PC-3 (cell line): ENCODE measurements around the gene JARID2. TPM values are rescaled to one million over a fixed set of nuclear protein-coding genes. Genes with fewer than 3 reads are reported as not detected.

Experiments used
- ATAC-seq: fragments of 200-7000 bp; cut with Tn5 transposase; 2 replicates; pipeline ENCODE4 v1.9.1; 2020; ENCODE audit warnings: mild to moderate bottlenecking, moderate library complexity
- BruUV-seq: library from RNA; stranded (reverse); fragments of 400-500 nt; replicated peaks from 2 replicates; lab custom pipeline; 2021; lab: Mats Ljungman, UMichigan
- CTCF ChIA-PET: fragments of 300-600 bp; sonication (Branson Sonifier 250); formaldehyde crosslinking; loops from one replicate; lab custom pipeline; 2022; ENCODE audit warnings: antibody characterized with exemption; lab: Charles Lee
- POLR2A ChIA-PET: fragments of 300-600 bp; sonication (Branson Sonifier 250); formaldehyde crosslinking; loops from one replicate; lab custom pipeline; 2022; ENCODE audit warnings: antibody characterized with exemption; ENCODE audit not compliant: unreplicated experiment; lab: Charles Lee
- DNase-seq: peaks from one replicate; pipeline ENCODE4 v3.0.0-alpha.2; 2015
- H2AFZ ChIP-seq: fragments of 300-600 bp; sonication (generic); 2 replicates; pipeline ENCODE4 v1.6.0; 2016; ENCODE audit warnings: antibody characterized with exemption, low read length
- H3F3A ChIP-seq: fragments of 300-600 bp; sonication (generic); one replicate; pipeline ENCODE4 v1.6.0; 2017; ENCODE audit warnings: antibody characterized with exemption, low read length, control low read depth, mild to moderate bottlenecking; ENCODE audit not compliant: unreplicated experiment
- H3K27ac ChIP-seq: fragments of 300-600 bp; sonication (generic); 2 replicates; pipeline ENCODE4 v1.5.1; 2016; ENCODE audit warnings: mild to moderate bottlenecking, low read length
- H3K27me3 ChIP-seq: fragments of 300-600 bp; sonication (generic); 2 replicates; pipeline ENCODE4 v1.6.1; 2016; ENCODE audit warnings: low read length, mixed read lengths
- H3K36me3 ChIP-seq: fragments of 300-600 bp; sonication (generic); 2 replicates; pipeline ENCODE4 v1.6.1; 2016; ENCODE audit warnings: low read depth, mixed run types, low read length, mixed read lengths
- H3K4me1 ChIP-seq: fragments of 300-600 bp; sonication (generic); 2 replicates; pipeline ENCODE4 v1.5.1; 2016; ENCODE audit warnings: low read length; ENCODE audit not compliant: insufficient read depth
- H3K4me2 ChIP-seq: fragments of 300-600 bp; sonication (generic); 2 replicates; pipeline ENCODE4 v1.6.0; 2016; ENCODE audit warnings: low read length
- H3K4me3 ChIP-seq: fragments of 300-600 bp; sonication (generic); 2 replicates; pipeline ENCODE4 v1.5.1; 2016; ENCODE audit warnings: mild to moderate bottlenecking, low read length, mixed read lengths
- H3K79me2 ChIP-seq: fragments of 300-600 bp; sonication (generic); 2 replicates; pipeline ENCODE4 v1.6.1; 2017; ENCODE audit warnings: low read length, mixed read lengths
- H3K9ac ChIP-seq: fragments of 300-600 bp; sonication (generic); 2 replicates; pipeline ENCODE4 v1.6.0; 2016; ENCODE audit warnings: mild to moderate bottlenecking, low read length
- H3K9me2 ChIP-seq: fragments of 300-600 bp; sonication (generic); replicated peaks from 2 replicates; pipeline ENCODE4 v1.6.1; 2016; ENCODE audit warnings: mixed run types, low read length, mixed read lengths
- H3K9me3 ChIP-seq: fragments of 300-600 bp; sonication (generic); 2 replicates; pipeline ENCODE4 v1.6.1; 2016; ENCODE audit warnings: low read length, mixed read lengths
- H4K20me1 ChIP-seq: fragments of 300-600 bp; sonication (generic); 2 replicates; pipeline ENCODE4 v1.6.1; 2016; ENCODE audit warnings: low read length, mixed read lengths
- EZH2 ChIP-seq: fragments of 300-600 bp; sonication (generic); IDR thresholded peaks from one replicate; pipeline ENCODE4 v1.6.1; 2017; ENCODE audit warnings: antibody characterized with exemption, mild to moderate bottlenecking, low read length; ENCODE audit not compliant: unreplicated experiment
- EZH2phosphoT487 ChIP-seq: fragments of 300-600 bp; sonication (generic); IDR thresholded peaks from 2 replicates; pipeline ENCODE4 v1.6.1; 2018; ENCODE audit warnings: mild to moderate bottlenecking, antibody characterized with exemption, low read length, borderline replicate concordance
- intact Hi-C: fragments of 100-400 bp; cut with micrococcal nuclease; formaldehyde crosslinking; loops from 2 replicates; pipeline ENCODE4 v1.9.0; 2023
- total RNA-seq: library from RNA; depleted of rRNA; stranded (reverse); fragments of >200 nt; gene quantifications from 2 replicates; pipeline ENCODE4 v1.2.3, GENCODE V29; 2014
- TF ChIP-seq, protein P1 (sequence below): fragments of 300-600 bp; sonication (generic); conservative IDR thresholded peaks from 2 replicates; pipeline ENCODE4 v1.5.1; 2017; ENCODE audit warnings: antibody characterized with exemption, low read depth, mild to moderate bottlenecking, low read length

JARID2 gene
- total RNA-seq, 1 experiment from 2014 or later: 11.0 TPM

DNA sequence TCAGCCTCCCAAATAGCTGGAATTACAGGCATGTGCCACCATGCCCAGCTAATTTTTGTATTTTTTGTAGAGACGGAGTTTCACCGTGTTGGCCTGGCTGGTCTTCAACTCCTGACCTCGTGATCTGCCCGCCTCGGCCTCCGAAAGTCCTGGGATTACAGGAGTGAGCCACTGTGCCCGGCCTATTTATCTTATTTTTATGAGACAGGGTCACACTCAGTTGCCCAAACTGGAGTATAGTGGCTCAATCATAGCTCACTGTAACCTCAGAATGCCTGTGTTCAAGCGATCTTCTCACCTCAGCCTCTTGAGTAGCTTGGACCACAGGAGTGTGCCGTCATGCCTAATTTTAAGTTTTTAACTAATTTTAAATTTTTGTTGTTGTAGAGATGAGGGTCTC, 114.4 kb downstream of the JARID2 start:
- Histone ChIP-seq H4K20me1 (0 out of 2 replicates have a peak, but pooled peaks cover 7% of the 10 kb centered on the region), H2AFZ (no peak overlapping the region), H3K36me3 (no peaks in the 10 kb centered on the region), H3K27ac (no peak overlapping the region), H3K79me2 (peaks cover 85% of the 10 kb centered on the region), H3K4me1 (peaks cover 11% of the 10 kb centered on the region), H3K9me2 (no peaks in the 10 kb centered on the region), H3K4me3 (no peak overlapping the region), H3K4me2 (no peak overlapping the region), H3F3A (no peaks in the 10 kb centered on the region), H3K9ac (no peak overlapping the region), H3K9me3 (no peaks in the 10 kb centered on the region), H3K27me3 (no peaks in the 10 kb centered on the region)
- TF ChIP-seq, protein P1, sequence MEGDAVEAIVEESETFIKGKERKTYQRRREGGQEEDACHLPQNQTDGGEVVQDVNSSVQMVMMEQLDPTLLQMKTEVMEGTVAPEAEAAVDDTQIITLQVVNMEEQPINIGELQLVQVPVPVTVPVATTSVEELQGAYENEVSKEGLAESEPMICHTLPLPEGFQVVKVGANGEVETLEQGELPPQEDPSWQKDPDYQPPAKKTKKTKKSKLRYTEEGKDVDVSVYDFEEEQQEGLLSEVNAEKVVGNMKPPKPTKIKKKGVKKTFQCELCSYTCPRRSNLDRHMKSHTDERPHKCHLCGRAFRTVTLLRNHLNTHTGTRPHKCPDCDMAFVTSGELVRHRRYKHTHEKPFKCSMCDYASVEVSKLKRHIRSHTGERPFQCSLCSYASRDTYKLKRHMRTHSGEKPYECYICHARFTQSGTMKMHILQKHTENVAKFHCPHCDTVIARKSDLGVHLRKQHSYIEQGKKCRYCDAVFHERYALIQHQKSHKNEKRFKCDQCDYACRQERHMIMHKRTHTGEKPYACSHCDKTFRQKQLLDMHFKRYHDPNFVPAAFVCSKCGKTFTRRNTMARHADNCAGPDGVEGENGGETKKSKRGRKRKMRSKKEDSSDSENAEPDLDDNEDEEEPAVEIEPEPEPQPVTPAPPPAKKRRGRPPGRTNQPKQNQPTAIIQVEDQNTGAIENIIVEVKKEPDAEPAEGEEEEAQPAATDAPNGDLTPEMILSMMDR: no peak
- TF ChIP-seq EZH2phosphoT487 (no peak), EZH2 (no peak)
- POLR2A ChIA-PET: no interaction called here
- ATAC-seq (no peak), DNase-seq (no peak)
- no TSS peak for BruUV-seq
- CTCF ChIA-PET: no interaction called here
- intact Hi-C loops: no loop called here

DNA sequence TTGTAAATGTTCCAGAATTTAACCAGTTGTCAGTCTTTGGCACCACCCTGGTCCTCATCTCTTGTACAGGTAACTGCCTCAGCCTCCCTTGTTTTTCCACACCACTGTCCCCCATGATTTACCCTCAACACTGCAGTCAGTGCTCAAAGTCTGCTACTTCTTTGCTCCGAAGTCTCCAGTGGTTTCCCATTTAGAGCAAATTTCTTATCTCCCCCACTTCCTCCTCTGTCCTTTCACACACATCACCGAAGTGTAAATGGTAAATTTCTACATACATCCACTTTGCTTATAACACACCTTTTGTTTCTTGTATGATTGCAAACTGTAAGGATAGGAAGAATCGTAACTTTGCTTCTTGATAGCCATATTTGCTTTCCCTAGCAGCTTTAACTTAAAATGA, 115.3 kb downstream of the JARID2 start:
- Histone ChIP-seq H3K4me1 (peaks cover 20% of the 10 kb centered on the region), H3K36me3 (no peaks in the 10 kb centered on the region), H3K9ac (no peak overlapping the region), H3K4me3 (no peak overlapping the region), H3K79me2 (peaks cover 85% of the 10 kb centered on the region), H3K27me3 (no peaks in the 10 kb centered on the region), H3K27ac (no peak overlapping the region), H4K20me1 (0 out of 2 replicates have a peak, but pooled peaks cover 7% of the 10 kb centered on the region), H3K9me3 (no peaks in the 10 kb centered on the region), H3K4me2 (no peak overlapping the region), H2AFZ (no peak overlapping the region), H3F3A (no peaks in the 10 kb centered on the region), H3K9me2 (no peaks in the 10 kb centered on the region)
- no TSS peak for BruUV-seq
- ChIA-PET CTCF (no interaction called here), POLR2A (no interaction called here)
- ATAC-seq (no peak), DNase-seq (no peak)
- intact Hi-C loops: no loop called here
- TF ChIP-seq EZH2 (no peak), EZH2phosphoT487 (no peak)
- TF ChIP-seq, protein P1: no peak

DNA sequence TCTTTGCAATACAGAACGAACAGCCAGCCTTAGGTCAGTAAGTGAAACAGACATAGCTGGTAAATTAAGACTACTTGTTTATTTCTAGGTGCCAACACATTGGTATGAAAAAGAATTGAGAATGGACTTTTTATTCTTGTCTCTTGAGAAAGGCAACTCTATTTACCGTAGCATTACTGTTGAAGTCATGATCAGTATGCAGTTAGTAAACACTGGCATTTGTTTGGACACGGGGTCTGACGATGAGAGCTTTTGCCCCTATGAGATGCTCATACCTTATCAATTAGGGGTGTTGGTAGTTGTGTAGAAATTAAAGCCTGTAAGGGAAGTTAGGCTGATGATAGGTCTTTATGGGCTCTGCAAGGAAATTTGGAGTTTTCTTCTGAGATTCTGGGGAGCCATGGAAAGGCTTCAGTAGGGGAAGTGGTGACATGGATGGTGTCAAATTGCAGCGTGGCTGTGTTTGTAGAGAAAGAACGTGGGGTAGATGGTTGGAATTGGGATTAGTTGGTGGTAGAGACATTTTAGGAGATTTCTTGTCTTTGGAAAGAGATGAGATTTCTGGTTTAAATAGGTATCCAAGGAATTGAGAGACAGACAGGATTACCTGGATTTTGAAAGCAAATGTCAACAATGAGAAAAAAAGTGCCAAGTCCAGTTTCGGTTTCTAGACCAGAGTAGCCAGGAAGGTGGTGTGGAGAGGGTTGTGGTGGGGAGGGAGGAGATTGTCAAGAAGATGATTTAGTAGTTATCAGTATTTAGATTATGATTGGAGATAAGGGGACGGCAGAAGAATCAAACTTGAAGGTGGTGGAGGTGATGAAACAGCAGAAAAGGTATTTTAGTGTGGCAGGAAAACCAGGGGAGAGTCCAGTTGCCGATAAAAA, 116.6 kb downstream of the JARID2 start:
- Histone ChIP-seq H3K27ac (no peak overlapping the region), H3K4me1 (peaks cover 20% of the 10 kb centered on the region), H3K9me2 (no peaks in the 10 kb centered on the region), H3K36me3 (no peaks in the 10 kb centered on the region), H3K4me2 (no peak overlapping the region), H3K9me3 (no peaks in the 10 kb centered on the region), H3K27me3 (no peaks in the 10 kb centered on the region), H4K20me1 (0 out of 2 replicates have a peak, but pooled peaks cover 7% of the 10 kb centered on the region), H3K4me3 (no peak overlapping the region), H3K79me2 (peaks cover 88% of the 10 kb centered on the region), H3F3A (no peaks in the 10 kb centered on the region), H3K9ac (no peak overlapping the region), H2AFZ (no peak overlapping the region)
- DNase-seq (no peak), ATAC-seq (no peak)
- intact Hi-C loops: no loop called here
- ChIA-PET CTCF (no interaction called here), POLR2A (interaction anchor here (0.7 kb wide), 1 partner anchor 306 kb away, joined by 10 read pairs; no protein-coding TSS in a partner anchor)
- TF ChIP-seq, protein P1: no peak
- TF ChIP-seq EZH2 (no peak), EZH2phosphoT487 (no peak)
- BruUV-seq: no TSS peak
